ENCODE measurements around the gene TERC.

TERC gene

GRCh38 chr3:169790219-169790618 lies 25.4 kb upstream of the TERC start:
- no peaks in the 10 kb centered on the region for H3K4me1 ChIP-seq (ENCODE audit: control insufficient read depth, insufficient read depth, low read length)
- H3K4me3 ChIP-seq (ENCODE audit: low read length in 2 of 2), result no peak overlapping the region
- no peak overlapping the region for H3K9ac ChIP-seq (ENCODE audit: low read length in 2 of 2)
- no peaks in the 10 kb centered on the region for H3K9me3 ChIP-seq (ENCODE audit: control insufficient read depth in 2 of 2, low read length in 2 of 2)
- no peak overlapping the region for H3K27ac ChIP-seq (ENCODE audit: low read length)
- no peaks in the 10 kb centered on the region for H3K27me3 ChIP-seq (ENCODE audit: control insufficient read depth in 1 of 2, insufficient read depth in 2 of 2, low read length in 2 of 2)
- H3K36me3 ChIP-seq (ENCODE audit: control insufficient read depth in 2 of 2, insufficient read depth in 2 of 2, low read length in 2 of 2), result peaks cover 15 to 21% of the 10 kb centered on the region in 2 donors

DNA sequence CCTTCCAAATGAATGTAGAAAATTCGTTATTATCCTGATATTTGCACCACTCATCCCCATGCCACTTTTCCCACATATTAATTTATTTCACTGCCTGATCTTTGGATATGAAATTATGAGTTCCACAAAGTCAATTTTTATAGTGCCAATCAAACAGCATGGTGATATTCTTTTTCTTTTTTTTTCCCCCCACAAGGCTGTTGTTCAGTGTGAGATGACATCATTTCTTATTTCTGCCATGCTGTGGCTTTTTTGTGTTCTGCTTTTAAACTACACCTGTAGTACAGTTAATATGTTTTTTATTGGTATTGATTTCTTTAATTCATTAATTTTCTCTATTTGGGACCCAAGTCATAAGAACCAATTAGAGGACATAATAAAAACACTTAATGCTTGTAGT lies 22.9 kb upstream of the TERC start:
- Histone ChIP-seq H3K9me3 (ENCODE audit: control insufficient read depth in 2 of 2, low read length in 2 of 2) (no peaks in the 10 kb centered on the region), H3K27me3 (ENCODE audit: control insufficient read depth in 1 of 2, insufficient read depth in 2 of 2, low read length in 2 of 2) (no peaks in the 10 kb centered on the region), H3K4me1 (ENCODE audit: control insufficient read depth, insufficient read depth, low read length) (no peaks in the 10 kb centered on the region), H3K27ac (ENCODE audit: low read length) (no peak overlapping the region), H3K9ac (ENCODE audit: low read length in 2 of 2) (no peak overlapping the region), H3K36me3 (ENCODE audit: control insufficient read depth in 2 of 2, insufficient read depth in 2 of 2, low read length in 2 of 2) (peaks cover 15 to 27% of the 10 kb centered on the region in 2 donors), H3K4me3 (ENCODE audit: low read length in 2 of 2) (no peak overlapping the region)

DNA sequence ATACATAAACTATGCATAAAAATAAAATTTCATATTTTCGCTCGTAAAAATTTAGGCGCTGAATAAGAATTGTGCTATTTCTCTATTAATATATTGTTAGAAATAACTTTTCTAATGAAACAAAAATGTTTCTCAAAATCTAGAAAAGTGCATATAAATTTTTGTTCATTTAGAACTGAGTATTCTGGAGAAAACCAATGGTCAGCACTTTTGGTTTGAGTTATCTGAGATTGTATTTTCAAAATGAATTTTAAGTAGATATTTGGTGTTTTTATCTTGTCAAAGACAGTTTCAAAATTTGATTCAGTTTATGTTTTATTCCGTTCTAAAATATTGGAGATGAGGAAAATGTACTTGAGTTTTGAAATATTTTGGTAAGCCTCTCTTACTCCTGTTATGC lies 22.3 kb upstream of the TERC start:
- Histone ChIP-seq H3K9ac (ENCODE audit: low read length in 2 of 2) (no peak overlapping the region), H3K4me3 (ENCODE audit: low read length in 2 of 2) (no peak overlapping the region), H3K4me1 (ENCODE audit: control insufficient read depth, insufficient read depth, low read length) (no peaks in the 10 kb centered on the region), H3K27me3 (ENCODE audit: control insufficient read depth in 1 of 2, insufficient read depth in 2 of 2, low read length in 2 of 2) (no peaks in the 10 kb centered on the region), H3K36me3 (ENCODE audit: control insufficient read depth in 2 of 2, insufficient read depth in 2 of 2, low read length in 2 of 2) (peaks cover 15 to 23% of the 10 kb centered on the region in 2 donors), H3K9me3 (ENCODE audit: control insufficient read depth in 2 of 2, low read length in 2 of 2) (no peaks in the 10 kb centered on the region), H3K27ac (ENCODE audit: low read length) (no peak overlapping the region)

DNA sequence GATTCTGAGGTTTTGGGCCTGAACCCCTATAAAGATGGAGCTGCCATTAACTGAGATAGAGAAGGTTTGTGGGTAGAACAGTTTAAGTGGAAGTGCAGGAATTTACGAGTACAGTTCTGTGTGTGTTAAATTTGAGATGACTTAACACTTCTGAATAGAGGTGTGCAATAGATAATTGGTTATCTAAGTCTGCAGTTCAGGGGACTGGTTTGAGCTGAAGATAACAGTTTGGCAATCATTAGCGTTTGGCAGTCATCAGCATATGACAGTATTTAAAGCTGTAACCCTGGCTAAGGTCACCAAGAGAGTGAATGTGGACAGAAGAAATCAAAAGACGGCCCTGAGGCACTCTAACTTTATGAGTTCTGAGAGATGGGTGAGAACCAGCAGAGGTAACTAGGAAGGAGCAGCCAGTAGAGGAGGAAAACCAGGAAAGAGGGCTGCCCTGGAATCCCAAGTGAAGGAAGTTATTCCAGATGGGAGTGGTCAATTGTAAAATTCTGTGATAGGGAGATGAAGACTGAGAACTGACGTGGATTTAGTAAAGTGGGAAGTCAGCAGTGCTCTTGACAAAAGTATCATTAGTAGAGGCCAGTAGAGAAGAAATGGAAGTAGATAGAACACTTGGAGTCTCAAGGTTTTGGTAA lies 16.5 kb upstream of the TERC start:
- Histone ChIP-seq H3K36me3 (ENCODE audit: control insufficient read depth in 2 of 2, insufficient read depth in 2 of 2, low read length in 2 of 2) (peaks cover 25 to 60% of the 10 kb centered on the region in 2 donors), H3K4me1 (ENCODE audit: control insufficient read depth, insufficient read depth, low read length) (no peaks in the 10 kb centered on the region), H3K4me3 (ENCODE audit: low read length in 2 of 2) (no peak overlapping the region), H3K27me3 (ENCODE audit: control insufficient read depth in 1 of 2, insufficient read depth in 2 of 2, low read length in 2 of 2) (no peaks in the 10 kb centered on the region), H3K27ac (ENCODE audit: low read length) (no peak overlapping the region), H3K9ac (ENCODE audit: low read length in 2 of 2) (no peak overlapping the region), H3K9me3 (ENCODE audit: control insufficient read depth in 2 of 2, low read length in 2 of 2) (no peaks in the 10 kb centered on the region)

GRCh38 chr3:169780742-169781141 lies 15.9 kb upstream of the TERC start:
- Histone ChIP-seq H3K27ac (ENCODE audit: low read length) (no peak overlapping the region), H3K4me1 (ENCODE audit: control insufficient read depth, insufficient read depth, low read length) (no peaks in the 10 kb centered on the region), H3K9me3 (ENCODE audit: control insufficient read depth in 2 of 2, low read length in 2 of 2) (no peaks in the 10 kb centered on the region), H3K27me3 (ENCODE audit: control insufficient read depth in 1 of 2, insufficient read depth in 2 of 2, low read length in 2 of 2) (no peaks in the 10 kb centered on the region), H3K4me3 (ENCODE audit: low read length in 2 of 2) (no peak overlapping the region), H3K9ac (ENCODE audit: low read length in 2 of 2) (no peak overlapping the region), H3K36me3 (ENCODE audit: control insufficient read depth in 2 of 2, insufficient read depth in 2 of 2, low read length in 2 of 2) (peaks cover 24 to 58% of the 10 kb centered on the region in 2 donors)

DNA sequence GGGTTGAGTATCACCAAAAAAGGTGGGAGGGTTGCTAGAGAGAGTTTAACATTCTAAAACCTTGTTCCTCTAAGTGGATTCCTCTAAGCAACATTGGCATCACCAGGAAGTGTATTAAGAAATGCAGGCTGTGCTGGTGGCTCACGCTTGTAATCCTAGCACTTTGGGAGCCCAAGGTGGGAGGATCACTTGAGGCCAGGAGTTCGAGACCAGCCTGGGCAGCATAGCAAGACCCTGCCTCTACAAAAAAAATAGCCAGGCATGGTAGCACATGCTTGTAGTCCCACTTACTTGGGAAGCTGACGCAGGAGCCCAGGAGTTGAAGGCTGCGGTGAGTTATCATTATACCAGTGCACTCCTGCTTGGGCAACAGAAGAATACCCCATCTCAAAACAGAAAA lies 13.0 kb upstream of the TERC start:
- Histone ChIP-seq H3K27me3 (ENCODE audit: control insufficient read depth in 1 of 2, insufficient read depth in 2 of 2, low read length in 2 of 2) (no peaks in the 10 kb centered on the region), H3K36me3 (ENCODE audit: control insufficient read depth in 2 of 2, insufficient read depth in 2 of 2, low read length in 2 of 2) (peaks cover 24 to 55% of the 10 kb centered on the region in 2 donors), H3K4me3 (ENCODE audit: low read length in 2 of 2) (no peak overlapping the region), H3K4me1 (ENCODE audit: control insufficient read depth, insufficient read depth, low read length) (peaks cover 2% of the 10 kb centered on the region), H3K9ac (ENCODE audit: low read length in 2 of 2) (no peak overlapping the region), H3K27ac (ENCODE audit: low read length) (no peak overlapping the region), H3K9me3 (ENCODE audit: control insufficient read depth in 2 of 2, low read length in 2 of 2) (no peaks in the 10 kb centered on the region)

DNA sequence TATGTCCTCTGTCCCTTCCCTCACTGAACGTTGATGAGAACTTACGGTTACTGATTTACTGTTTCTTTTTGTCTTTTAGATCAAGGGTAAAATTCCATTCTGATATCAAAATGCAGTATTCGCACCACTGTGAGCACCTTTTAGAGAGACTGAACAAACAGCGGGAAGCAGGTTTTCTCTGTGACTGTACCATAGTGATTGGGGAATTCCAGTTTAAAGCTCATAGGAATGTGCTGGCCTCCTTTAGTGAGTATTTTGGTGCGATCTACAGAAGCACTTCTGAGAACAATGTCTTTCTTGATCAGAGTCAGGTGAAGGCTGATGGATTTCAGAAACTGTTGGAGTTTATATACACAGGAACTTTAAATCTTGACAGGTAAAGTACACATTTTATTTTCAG lies 9.3 kb upstream of the TERC start:
- Histone ChIP-seq H3K4me1 (ENCODE audit: control insufficient read depth, insufficient read depth, low read length) (peaks cover 5% of the 10 kb centered on the region), H3K36me3 (ENCODE audit: control insufficient read depth in 2 of 2, insufficient read depth in 2 of 2, low read length in 2 of 2) (peaks cover 10 to 25% of the 10 kb centered on the region in 2 donors), H3K9ac (ENCODE audit: low read length in 2 of 2) (peak overlapping the region in 1 of 2 donors; percentile 100)

DNA sequence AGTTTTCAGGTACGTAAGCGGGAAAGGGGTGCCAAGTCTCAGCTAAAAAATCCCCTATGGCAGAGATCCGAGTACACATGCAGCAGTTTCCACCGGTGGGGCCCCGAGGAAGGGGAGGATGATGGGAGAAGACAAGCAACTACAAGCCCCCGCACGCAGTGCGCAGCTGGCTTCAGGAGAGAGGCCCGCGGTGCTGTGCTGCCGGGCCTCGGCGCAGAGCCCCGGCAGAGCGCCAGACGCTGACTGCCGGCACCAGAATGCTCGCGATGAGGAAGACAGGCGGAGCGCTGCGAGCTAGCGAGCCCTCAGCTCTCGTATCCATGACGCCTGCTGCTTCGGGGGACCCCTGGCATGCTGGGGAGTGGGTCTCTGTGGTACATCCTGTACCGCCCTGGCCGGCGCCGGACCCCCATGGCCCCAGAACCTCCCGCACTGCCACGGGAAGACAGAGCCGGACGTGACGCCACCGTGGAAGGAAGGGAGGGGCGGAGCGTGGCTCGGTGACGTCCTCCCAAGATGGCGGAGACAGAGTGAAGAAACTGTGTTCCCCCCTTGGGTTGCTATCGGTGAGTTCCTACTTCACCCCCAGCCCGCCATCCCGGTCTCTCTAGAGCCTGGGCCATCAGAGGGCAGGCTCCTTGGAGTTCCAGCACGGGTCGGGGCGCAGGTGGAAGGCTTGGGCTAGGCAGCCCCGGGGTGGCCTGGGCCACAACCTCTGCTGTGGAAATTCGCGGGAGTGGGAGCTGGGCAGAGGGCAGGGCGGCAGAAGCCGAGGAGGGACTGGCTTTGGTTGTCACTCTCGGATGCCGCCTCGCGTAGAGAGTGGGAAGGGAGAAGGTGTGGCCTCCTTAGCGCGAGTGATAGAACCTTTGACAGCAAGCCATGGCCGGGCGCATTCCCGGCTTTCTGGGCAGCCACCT lies 8.3 kb upstream of the TERC start, which contains the start of gene MYNN:
Gene MYNN, plus strand, starts transcription at position 500 of the 920 bp plus-strand sequence. CDS start 900 bp downstream, outside the sequence.
- Histone ChIP-seq H3K4me3 (ENCODE audit: low read length in 2 of 2) (peak within 1 kb of the TSS; percentile 91 to 97), H3K36me3 (ENCODE audit: control insufficient read depth in 2 of 2, insufficient read depth in 2 of 2, low read length in 2 of 2) (peaks cover 6 to 18% of the 10 kb centered on the region in 2 donors), H3K4me1 (ENCODE audit: control insufficient read depth, insufficient read depth, low read length) (peaks cover 5% of the 10 kb centered on the region), H3K9me3 (ENCODE audit: control insufficient read depth in 2 of 2, low read length in 2 of 2) (no peaks in the 10 kb centered on the region), H3K9ac (ENCODE audit: low read length in 2 of 2) (peak within 1 kb of the TSS; percentile 95 to 100), H3K27me3 (ENCODE audit: control insufficient read depth in 1 of 2, insufficient read depth in 2 of 2, low read length in 2 of 2) (no peaks in the 10 kb centered on the region), H3K27ac (ENCODE audit: low read length) (peak within 1 kb of the TSS; percentile 98)

More for the DNA sequence above, 9.3 kb upstream of the TERC start:
- Histone ChIP-seq H3K4me3 (ENCODE audit: low read length in 2 of 2) (peak overlapping the region; percentile 91 to 97), H3K9me3 (ENCODE audit: control insufficient read depth in 2 of 2, low read length in 2 of 2) (no peaks in the 10 kb centered on the region), H3K27me3 (ENCODE audit: control insufficient read depth in 1 of 2, insufficient read depth in 2 of 2, low read length in 2 of 2) (no peaks in the 10 kb centered on the region), H3K27ac (ENCODE audit: low read length) (no peak overlapping the region)

GRCh38 chr3:169772305-169772896 lies 7.5 kb upstream of the TERC start:
- Histone ChIP-seq H3K4me1 (ENCODE audit: control insufficient read depth, insufficient read depth, low read length) (peaks cover 5% of the 10 kb centered on the region), H3K36me3 (ENCODE audit: control insufficient read depth in 2 of 2, insufficient read depth in 2 of 2, low read length in 2 of 2) (peaks cover 0 to 12% of the 10 kb centered on the region in 2 donors), H3K4me3 (ENCODE audit: low read length in 2 of 2) (peak overlapping the region; percentile 91 to 97), H3K9ac (ENCODE audit: low read length in 2 of 2) (peak overlapping the region; percentile 95 to 100), H3K27ac (ENCODE audit: low read length) (peak overlapping the region; percentile 98), H3K27me3 (ENCODE audit: control insufficient read depth in 1 of 2, insufficient read depth in 2 of 2, low read length in 2 of 2) (no peaks in the 10 kb centered on the region), H3K9me3 (ENCODE audit: control insufficient read depth in 2 of 2, low read length in 2 of 2) (no peaks in the 10 kb centered on the region)

DNA sequence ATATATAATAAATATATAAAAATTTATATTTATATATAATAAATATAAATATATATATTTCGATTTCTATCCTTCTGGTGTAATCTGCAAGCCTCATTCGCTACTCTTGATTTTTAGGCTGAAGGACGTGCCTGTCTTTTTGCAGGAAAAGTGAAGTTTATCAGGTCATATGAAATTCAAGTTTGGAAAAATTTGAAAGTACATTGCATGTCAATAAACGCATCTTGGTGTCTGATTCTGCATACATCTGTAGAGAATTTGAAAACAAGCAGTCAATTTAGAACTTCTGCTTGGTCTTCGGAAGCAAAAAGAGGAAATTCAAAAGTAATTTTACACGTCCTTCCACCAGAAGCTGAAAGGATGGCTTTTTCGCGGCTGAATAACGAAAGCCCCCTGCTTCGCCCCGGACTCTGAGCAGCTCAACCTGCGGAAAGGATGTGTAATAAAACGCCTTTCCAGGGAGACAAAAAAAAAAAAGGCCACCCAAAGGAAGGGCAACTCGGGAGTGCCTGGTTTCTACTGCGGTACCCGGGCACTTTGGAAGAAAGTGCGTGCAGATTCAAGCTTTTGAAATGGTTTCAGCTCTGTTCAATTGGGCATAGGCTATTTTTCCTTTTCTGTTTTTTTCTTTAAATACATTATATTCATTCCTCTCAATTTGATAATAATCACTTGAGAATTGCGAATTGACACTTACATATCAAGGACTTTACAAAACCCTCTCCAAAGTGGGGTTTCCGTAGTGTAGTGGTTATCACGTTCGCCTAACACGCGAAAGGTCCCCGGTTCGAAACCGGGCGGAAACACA lies 6.8 kb upstream of the TERC start:
- H3K4me3 ChIP-seq (ENCODE audit: low read length in 2 of 2), result peak overlapping the region; percentile 91 to 97
- H3K9me3 ChIP-seq (ENCODE audit: control insufficient read depth in 2 of 2, low read length in 2 of 2), result no peaks in the 10 kb centered on the region
- peaks cover 0 to 12% of the 10 kb centered on the region in 2 donors for H3K36me3 ChIP-seq (ENCODE audit: control insufficient read depth in 2 of 2, insufficient read depth in 2 of 2, low read length in 2 of 2)
- peaks cover 5% of the 10 kb centered on the region for H3K4me1 ChIP-seq (ENCODE audit: control insufficient read depth, insufficient read depth, low read length)
- H3K9ac ChIP-seq (ENCODE audit: low read length in 2 of 2), result peak overlapping the region; percentile 95 to 100
- peak overlapping the region; percentile 98 for H3K27ac ChIP-seq (ENCODE audit: low read length)
- no peaks in the 10 kb centered on the region for H3K27me3 ChIP-seq (ENCODE audit: control insufficient read depth in 1 of 2, insufficient read depth in 2 of 2, low read length in 2 of 2)

Data from stomach smooth muscle (tissue), 2 donors.